ENCODE results near the gene SLC10A7.

GRCh38 chr4:146244496-146244895 lies 277.2 kb downstream of the SLC10A7 start:
- no peak for TF ChIP-seq POLR2AphosphoS5 (IDR thresholded peaks at IDR 0.05)
- TF ChIP-seq CTCF (IDR thresholded peaks at IDR 0.05), result no peak
- TF ChIP-seq POLR2A (IDR thresholded peaks at IDR 0.05), result no peak
